GM19324 (cell line): ENCODE data around the gene REEP2.
A peak's percentile ranks its signal among the peaks of the same experiment; 100 is the strongest.
"Not testable (repeated sequence)": the region's sequence is repeated elsewhere in the genome, so short reads cannot be mapped to it uniquely, and the experiment has no call there.

ENCODE experiments used
- ATAC-seq: cut with Tn5 transposase; IDR thresholded peaks from one replicate; pipeline ENCODE4 v1.9.1; 2021; ENCODE audit warnings: mild to moderate bottlenecking, moderate library complexity; ENCODE audit not compliant: unreplicated experiment, low FRiP score

The REEP2 gene

GRCh38 chr5:138465261-138466124 is 26.6 kb downstream of the REEP2 start, which contains the start of gene EGR1:
TSS of gene EGR1 (plus strand) at chr5:138465479. CDS start at chr5:138465762, 283 bp downstream.
- peak; percentile 61 for ATAC-seq

- no peak for ATAC-seq
These were observed 27.5 kb downstream of the REEP2 start for GRCh38 chr5:138466125-138466899.

GRCh38 chr5:138466900-138467710 is 28.2 kb downstream of the REEP2 start:
- no peak for ATAC-seq

- ATAC-seq, result no peak
These were observed 28.9 kb downstream of the REEP2 start for GRCh38 chr5:138467711-138468132.

- no peak for ATAC-seq
These were observed 29.5 kb downstream of the REEP2 start for GRCh38 chr5:138468133-138468965.

GRCh38 chr5:138468966-138469539 is 30.2 kb downstream of the REEP2 start:
- ATAC-seq, result no peak

- no peak for ATAC-seq
These were observed 30.9 kb downstream of the REEP2 start for GRCh38 chr5:138469540-138470321.

GRCh38 chr5:138470322-138471051 is 31.6 kb downstream of the REEP2 start:
- no peak for ATAC-seq

GRCh38 chr5:138471052-138471361 is 32.1 kb downstream of the REEP2 start:
- no peak for ATAC-seq

- no peak for ATAC-seq
These were observed 33.5 kb downstream of the REEP2 start for GRCh38 chr5:138472353-138472752.

GRCh38 chr5:138473151-138473550 is 34.3 kb downstream of the REEP2 start:
- ATAC-seq, result not testable (repeated sequence)

GRCh38 chr5:138476918-138477317 is 38.1 kb downstream of the REEP2 start:
- ATAC-seq, result no peak

- ATAC-seq, result no peak
These were observed 43.8 kb downstream of the REEP2 start for GRCh38 chr5:138482638-138483037.

GRCh38 chr5:138488481-138488945 is 49.7 kb downstream of the REEP2 start:
- no peak for ATAC-seq

- ATAC-seq, result no peak
These were observed 50.8 kb downstream of the REEP2 start for GRCh38 chr5:138489683-138490061.

GRCh38 chr5:138490648-138491283 is 51.9 kb downstream of the REEP2 start:
- no peak for ATAC-seq

GRCh38 chr5:138491284-138491648 is 52.4 kb downstream of the REEP2 start:
- no peak for ATAC-seq
